Articular chondrocyte of knee joint (primary cell): ENCODE measurements around the gene ZYG11A. TPM values are rescaled to one million over a fixed set of nuclear protein-coding genes. Genes with fewer than 3 reads are reported as not detected.

ENCODE experiments used
- small RNA-seq: library from RNA; depleted of rRNA; stranded (forward); fragments of <200 nt; gene quantifications from one replicate; pipeline ENCODE3, GENCODE V24; 2012
- total RNA-seq: library from RNA; depleted of rRNA; stranded (reverse); fragments of >200 nt; gene quantifications from 2 replicates; pipeline ENCODE4 v1.2.3, GENCODE V29; 2012

The ZYG11A gene
- total RNA-seq: 0.13 and 0.22 TPM in 2 replicates

GRCh38 chr1:52842643-52843310 lies at the start of gene ZYG11A:
ZYG11A (plus strand) TSS chr1:52842760; CDS start chr1:52842884, 124 bp downstream.

GRCh38 chr1:52927212-52928014 lies 84.9 kb downstream of the ZYG11A start, which contains the start of gene SCP2:
SCP2 (plus strand) TSS chr1:52927276; CDS start chr1:52927397, 121 bp downstream.

Small RNAs within 50 kb of the gene (small RNA-seq; reads per million reads assigned to genes)
- gene AC099677.1: not detected
- gene AC099677.2: not detected
- not detected for gene MIR1273F
- gene MIR1273G: not detected
- gene MIR5095: not detected
- gene RNU6-969P: not detected

Other genes starting within 250 kb of the ZYG11A start
- 37.9 and 56.1 TPM in 2 replicates for gene GPX7, start 240.4 kb upstream of the ZYG11A start, total RNA-seq
- gene SHISAL2A, start 209.6 kb upstream of the ZYG11A start, total RNA-seq: not detected in 2 replicates
- 12.0 and 12.4 TPM in 2 replicates for gene COA7, start 144.4 kb upstream of the ZYG11A start, total RNA-seq
- gene ZYG11B, start 116.3 kb upstream of the ZYG11A start, total RNA-seq: 65.1 and 67.5 TPM in 2 replicates
- gene ECHDC2, start 79.0 kb downstream of the ZYG11A start, total RNA-seq: 39.0 and 46.1 TPM in 2 replicates
- gene SCP2, start 84.5 kb downstream of the ZYG11A start, total RNA-seq: 255 and 297 TPM in 2 replicates
- 24.4 and 61.0 TPM in 2 replicates for gene PODN, start 219.5 kb downstream of the ZYG11A start, total RNA-seq